K562 (cell line): ENCODE data around the gene SOX18. TPM values are rescaled to one million over a fixed set of nuclear protein-coding genes. Genes with fewer than 3 reads are reported as not detected.

Source experiments
- ATAC-seq: fragments of 200-7000 bp; cut with Tn5 transposase; 3 replicates; pipeline ENCODE4 v1.9.1; 2020; ENCODE audit warnings: moderate library complexity
- BruUV-seq: library from RNA; stranded (reverse); fragments of 400-500 nt; replicated peaks from 2 replicates; lab custom pipeline; 2021; lab: Mats Ljungman, UMichigan
- CTCF ChIA-PET: fragments of 300-600 bp; formaldehyde crosslinking; extraction: SDS; loops from one replicate; lab custom pipeline; 2021; ENCODE audit warnings: low intra/inter-chr PET ratio; lab: Yijun Ruan, JAX
- POLR2A ChIA-PET: fragments of 300-600, 350-650 bp; sonication (Branson Sonifier 250); formaldehyde crosslinking; extraction: SDS; loops from one replicate; lab custom pipeline; 2021; ENCODE audit warnings: antibody characterized with exemption, inconsistent platforms; lab: Yijun Ruan, JAX
- DNase-seq, 4 experiments: peaks; one replicate each; pipeline versions ENCODE4 v3.0.0 to v3.0.0-alpha.2; 2011 to 2018; ENCODE audit warnings: low spot score in 3 of 4, mixed read lengths in 3 of 4; ENCODE audit errors: extremely low read depth in 1 of 4
- FAIRE-seq: peaks from 2 replicates; lab custom pipeline; 2011; peaks lifted over from hg19 to GRCh38; lab: Jason Lieb, UNC
- H2AFZ ChIP-seq: 2 replicates; pipeline ENCODE4 v1.6.0; 2011; ENCODE audit warnings: low read depth, low read length, control low read depth, inconsistent platforms
- H3K27ac ChIP-seq: fragments of 200-600 bp; 3 replicates; pipeline ENCODE4 v1.8.0; 2011; ENCODE audit warnings: low read depth, mild to moderate bottlenecking, control low read depth, inconsistent platforms, low read length, moderate library complexity, mixed read lengths; ENCODE audit errors: extremely low read depth
- H3K27me3 ChIP-seq, 2 experiments: fragments of 300-600 bp in 1 of 2; 2 replicates in 1 of 2; 3 replicates in 1 of 2; pipeline versions ENCODE4 v1.6.0 to v1.8.0; 2011; ENCODE audit warnings: inconsistent platforms in 2 of 2, low read length in 2 of 2, mild to moderate bottlenecking in 1 of 2, mixed read lengths in 1 of 2, moderate library complexity in 1 of 2; ENCODE audit not compliant: control insufficient read depth in 2 of 2, insufficient read depth in 2 of 2
- H3K36me3 ChIP-seq: fragments of 300-600 bp; 3 replicates; pipeline ENCODE4 v1.8.0; 2011; ENCODE audit warnings: mild to moderate bottlenecking, low read length, inconsistent platforms; ENCODE audit not compliant: control insufficient read depth, insufficient read depth
- H3K4me1 ChIP-seq, 2 experiments: fragments of 200-600 bp in 1 of 2; replicated peaks in 1 of 2; 2 replicates in 1 of 2; 3 replicates in 1 of 2; pipeline versions ENCODE4 v1.5.1 to v1.8.0; 2011; ENCODE audit warnings: inconsistent platforms in 2 of 2, low read length in 2 of 2, mild to moderate bottlenecking in 1 of 2, mixed read lengths in 1 of 2, moderate library complexity in 1 of 2; ENCODE audit not compliant: control insufficient read depth in 2 of 2, insufficient read depth in 2 of 2
- H3K4me2 ChIP-seq: 2 replicates; pipeline ENCODE4 v1.6.1; 2011; ENCODE audit warnings: low read length, control low read depth, inconsistent platforms, mixed read lengths; ENCODE audit not compliant: insufficient read depth
- H3K4me3 ChIP-seq: fragments of 200-600 bp; sonication (generic), shearing (Covaris generic); 2 replicates; pipeline ENCODE4 v1.5.1; 2016; ENCODE audit warnings: control low read depth, inconsistent platforms
- H3K79me2 ChIP-seq: fragments of 200-600 bp; 3 replicates; pipeline ENCODE4 v1.8.0; 2011; ENCODE audit warnings: low read length, inconsistent platforms; ENCODE audit not compliant: control insufficient read depth, insufficient read depth
- H3K9ac ChIP-seq, 2 experiments: 2 replicates each; pipeline versions ENCODE4 v1.6.0 to v1.6.1; 2011; ENCODE audit warnings: low read depth in 2 of 2, low read length in 2 of 2, control low read depth in 1 of 2, inconsistent platforms in 1 of 2, mild to moderate bottlenecking in 1 of 2, mixed read lengths in 1 of 2; ENCODE audit not compliant: insufficient read depth in 1 of 2
- H3K9me1 ChIP-seq: one replicate; pipeline ENCODE4 v1.6.0; 2011; ENCODE audit warnings: inconsistent platforms, mild to moderate bottlenecking, low read length, moderate library complexity; ENCODE audit not compliant: control insufficient read depth, insufficient read depth
- H3K9me3 ChIP-seq: replicated peaks from 2 replicates; pipeline ENCODE4 v1.5.1; 2011; ENCODE audit warnings: low read depth, low read length, inconsistent platforms; ENCODE audit not compliant: control insufficient read depth, insufficient read depth
- H4K20me1 ChIP-seq: replicated peaks from 2 replicates; pipeline ENCODE4 v1.6.1; 2011; ENCODE audit warnings: low read length, inconsistent platforms, mixed read lengths; ENCODE audit not compliant: control insufficient read depth, insufficient read depth
- ARHGAP35 ChIP-seq: fragments of 450-650 bp; IDR thresholded peaks from 2 replicates; pipeline ENCODE4 v1.6.1; 2018; ENCODE audit not compliant: partially characterized antibody
- ARID2 ChIP-seq: fragments of 450-650 bp; IDR thresholded peaks from 2 replicates; pipeline ENCODE4 v1.6.1; 2017; ENCODE audit warnings: antibody characterized with exemption, mild to moderate bottlenecking
- KAT7 ChIP-seq: sonication (generic); formaldehyde crosslinking; IDR thresholded peaks from 2 replicates; pipeline ENCODE4 v1.8.0; 2022; ENCODE audit warnings: missing genetic modification reagents, mild to moderate bottlenecking, borderline replicate concordance
- POLR2G ChIP-seq: fragments of 200-400 bp; formaldehyde crosslinking; IDR thresholded peaks from 2 replicates; pipeline ENCODE4 v1.6.1; 2017; ENCODE audit warnings: low read depth, mild to moderate bottlenecking, antibody characterized with exemption, low read length, moderate library complexity
- SNRNP70 ChIP-seq: fragments of 200-400 bp; formaldehyde crosslinking; optimal IDR thresholded peaks from 2 replicates; pipeline ENCODE3; 2017; ENCODE audit warnings: low read depth, low read length
- SP1 ChIP-seq: sonication (generic); formaldehyde crosslinking; IDR thresholded peaks from 2 replicates; pipeline ENCODE4 v1.8.1; 2022; ENCODE audit warnings: mild to moderate bottlenecking, missing genetic modification reagents
- ZC3H8 ChIP-seq: fragments of 450-650 bp; IDR thresholded peaks from 2 replicates; pipeline ENCODE4 v1.6.1; 2017
- WGBS: fragments of 100-300 bp; shearing (Covaris generic); methylation state at CpG from one replicate; pipeline ENCODE4 v1.1.6; 2016; ENCODE audit warnings: low coverage, mixed read lengths; ENCODE audit not compliant: insufficient coverage; ENCODE audit errors: missing lambda C conversion rate; 5-methylcytosine and 5-hydroxymethylcytosine counted together
- in situ Hi-C: fragments of 300-500 bp; cut with MboI; formaldehyde crosslinking; loops from 4 replicates; pipeline ENCODE4 v1.15.0; 2018; ENCODE audit warnings: inconsistent platforms, mixed read lengths
- intact Hi-C: fragments of 100-400 bp; cut with micrococcal nuclease; formaldehyde crosslinking; loops from 2 replicates; pipeline ENCODE4 v1.14.2; 2022
- polyA plus RNA-seq, 8 experiments: library from polyadenylated mRNA; depleted of rRNA in 4 of 8; stranded (reverse) in 5 of 8; unstranded in 3 of 8; fragments of >200 nt; fragmentation: Nextera tagmentation in 2 of 8; fragmentation: Illumina TruSeq in 1 of 8; extraction: Ambion mirVana in 2 of 8; extraction: Trizol in 1 of 8; gene quantifications; 2 replicates each; pipeline versions ENCODE4 v1.2.1 to v1.2.3, GENCODE V29; 2011 to 2014; ENCODE audit warnings: inconsistent platforms in 1 of 8, missing spikeins in 1 of 8
- total RNA-seq, 7 experiments: library from RNA; depleted of rRNA in 6 of 7; stranded (reverse); fragments of >200 nt in 6 of 7; fragmentation: Illumina TruSeq in 2 of 7; extraction: Trizol in 2 of 7; gene quantifications; 2 replicates each; pipeline versions ENCODE4 v1.2.1 to v1.2.3, GENCODE V29; 2011 to 2021; ENCODE audit warnings: low replicate concordance in 1 of 7
- TF ChIP-seq, protein P1 (sequence below): fragments of 450-650 bp; IDR thresholded peaks from 2 replicates; pipeline ENCODE4 v1.6.1; 2016

SOX18 gene
- total and polyA plus RNA-seq, 9 of the 15 experiments (the other 6 are each of a cell fraction or from before 2014, with no cell fraction given): 0.15 to 19.8 (median 0.33) TPM

DNA sequence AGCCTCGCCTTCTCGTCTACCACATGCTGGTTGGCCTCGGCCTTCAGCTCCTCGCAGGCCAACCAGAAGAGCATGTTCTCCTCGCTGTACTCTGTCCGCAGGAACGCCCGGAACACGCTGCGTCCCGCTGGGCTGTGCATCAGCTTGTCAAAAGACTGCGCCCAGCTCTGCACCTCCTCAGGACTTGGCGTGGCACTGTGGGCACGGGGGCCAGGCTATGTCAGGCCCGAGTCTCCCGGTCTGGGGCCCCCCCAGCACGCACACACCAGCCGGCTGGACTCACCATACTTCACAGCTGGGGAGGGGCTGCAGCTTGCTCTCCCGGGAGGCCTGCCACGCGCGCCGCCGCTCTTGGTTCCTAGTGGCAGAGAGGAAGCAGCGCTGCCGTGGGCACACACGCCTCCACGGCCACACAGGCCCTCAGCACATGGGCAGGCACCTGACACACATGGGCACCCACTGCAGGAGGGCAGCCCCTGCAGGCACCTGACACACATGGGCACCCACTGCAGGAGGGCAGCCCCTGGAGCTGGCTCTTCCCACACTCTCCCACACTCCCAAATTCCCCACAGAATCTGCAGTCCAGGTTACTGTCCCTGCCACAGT lies 24.8 kb upstream of the SOX18 start (continued):
- TF ChIP-seq, protein P1, sequence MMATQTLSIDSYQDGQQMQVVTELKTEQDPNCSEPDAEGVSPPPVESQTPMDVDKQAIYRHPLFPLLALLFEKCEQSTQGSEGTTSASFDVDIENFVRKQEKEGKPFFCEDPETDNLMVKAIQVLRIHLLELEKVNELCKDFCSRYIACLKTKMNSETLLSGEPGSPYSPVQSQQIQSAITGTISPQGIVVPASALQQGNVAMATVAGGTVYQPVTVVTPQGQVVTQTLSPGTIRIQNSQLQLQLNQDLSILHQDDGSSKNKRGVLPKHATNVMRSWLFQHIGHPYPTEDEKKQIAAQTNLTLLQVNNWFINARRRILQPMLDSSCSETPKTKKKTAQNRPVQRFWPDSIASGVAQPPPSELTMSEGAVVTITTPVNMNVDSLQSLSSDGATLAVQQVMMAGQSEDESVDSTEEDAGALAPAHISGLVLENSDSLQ: no peak
- no peak for TF ChIP-seq ARHGAP35
- no peak for TF ChIP-seq SP1
- TF ChIP-seq SNRNP70: no peak
- TF ChIP-seq ARID2: no peak
- no peak for TF ChIP-seq ZC3H8

DNA sequence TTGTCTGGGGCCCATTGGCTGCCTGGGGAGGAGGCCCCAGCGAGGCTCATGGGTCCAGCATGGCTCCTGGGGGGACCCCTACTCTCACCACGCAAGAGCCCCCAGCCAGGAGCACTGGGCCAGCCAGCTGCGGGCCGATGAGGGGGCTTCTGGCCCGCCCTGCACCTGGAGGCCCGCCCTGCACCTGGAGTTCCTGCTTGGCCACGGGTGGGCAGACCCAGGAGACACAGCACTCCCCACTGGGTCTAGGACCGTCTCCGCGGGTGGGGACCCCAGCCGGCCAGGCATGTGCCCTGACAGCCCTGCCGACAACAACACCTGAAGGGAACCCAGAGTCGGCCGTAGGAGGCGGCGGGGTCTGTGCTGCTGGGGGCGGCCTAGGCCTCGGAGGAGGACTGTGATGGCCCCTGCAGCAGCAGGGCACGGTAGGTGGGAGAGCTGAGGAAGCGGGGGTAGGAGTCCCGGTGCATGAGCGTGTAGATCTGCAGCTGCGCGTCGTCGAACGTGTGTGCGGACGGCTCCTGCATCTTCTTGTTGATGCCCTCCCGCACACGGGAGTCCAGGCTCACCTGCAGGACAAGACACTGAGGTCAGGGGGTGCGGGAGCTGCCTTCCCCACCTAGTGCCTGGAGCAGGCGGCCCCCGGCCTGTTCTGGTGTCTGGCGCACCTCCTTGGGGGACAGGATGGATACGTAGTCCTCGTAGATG lies 24.2 kb upstream of the SOX18 start:
- intact Hi-C loops (no loop called here), in situ Hi-C loops (no loop called here)
- Histone ChIP-seq H2AFZ (no peak overlapping the region), H3K36me3 (peaks cover 8% of the 10 kb centered on the region; the same call in 1 of the 3 replicates), H4K20me1 (no peaks in the 10 kb centered on the region), H3K27me3 (no peaks in the 10 kb centered on the region), H3K4me1 (peaks cover 10 to 83% of the 10 kb centered on the region in 2 experiments; a peak in 4 of 5 replicates), H3K9ac (peak overlapping the region in 1 of 2 experiments; percentile 68; a peak in 2 of 4 replicates), H3K79me2 (peaks cover 4% of the 10 kb centered on the region; the same call in 2 of the 3 replicates), H3K27ac (no peak overlapping the region), H3K4me2 (no peak overlapping the region), H3K9me3 (no peaks in the 10 kb centered on the region), H3K4me3 (no peak overlapping the region), H3K9me1 (no peaks in the 10 kb centered on the region)
- 91% methylated on average over 27 of the region's 37 CpGs for WGBS
- TF ChIP-seq POLR2G: peak; percentile 45
- TF ChIP-seq KAT7 (CRISPR knock-in tag): no peak
- ATAC-seq (no peak), DNase-seq (no peak), FAIRE-seq (no peak)
- CTCF ChIA-PET: no interaction called here
- no TSS peak for BruUV-seq
- POLR2A ChIA-PET: interaction anchor here (0.9 to 1.5 kb wide), 4 partner anchors 9 to 14 kb away, joined by 3 to 4 read pairs (median 4); partner anchors contain the start of gene LKAAEAR1
